ENCODE data around the gene ANKRD60.

DNA sequence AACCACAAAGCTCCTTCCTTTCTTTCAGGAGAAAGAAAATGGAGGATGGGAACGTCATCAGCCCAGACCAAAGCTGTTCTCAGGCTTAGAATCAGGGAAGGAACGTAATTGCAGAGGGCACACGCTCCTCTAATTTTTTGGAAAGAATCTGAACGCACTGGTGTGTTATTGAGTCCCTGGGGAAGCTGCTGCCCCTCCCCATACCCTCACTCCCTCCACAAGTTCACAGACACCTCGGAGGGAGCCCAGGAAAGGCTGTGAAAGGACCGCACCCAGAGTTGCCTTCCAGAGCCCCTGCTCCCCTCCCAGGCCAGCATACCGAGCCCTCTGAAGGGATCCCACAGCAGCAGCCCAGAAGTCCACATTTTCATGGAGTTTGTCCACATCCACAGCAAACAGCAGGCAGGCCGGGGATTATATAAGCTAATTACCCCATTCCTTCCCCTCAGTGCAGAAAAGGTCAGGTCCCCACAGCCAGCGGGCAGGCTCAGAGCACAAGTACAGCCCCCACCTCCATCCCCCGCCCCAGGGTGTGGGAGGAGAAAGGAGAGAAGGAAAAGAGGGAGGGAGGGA, 53.7 kb downstream of the ANKRD60 start:
- TF ChIP-seq, protein P1, sequence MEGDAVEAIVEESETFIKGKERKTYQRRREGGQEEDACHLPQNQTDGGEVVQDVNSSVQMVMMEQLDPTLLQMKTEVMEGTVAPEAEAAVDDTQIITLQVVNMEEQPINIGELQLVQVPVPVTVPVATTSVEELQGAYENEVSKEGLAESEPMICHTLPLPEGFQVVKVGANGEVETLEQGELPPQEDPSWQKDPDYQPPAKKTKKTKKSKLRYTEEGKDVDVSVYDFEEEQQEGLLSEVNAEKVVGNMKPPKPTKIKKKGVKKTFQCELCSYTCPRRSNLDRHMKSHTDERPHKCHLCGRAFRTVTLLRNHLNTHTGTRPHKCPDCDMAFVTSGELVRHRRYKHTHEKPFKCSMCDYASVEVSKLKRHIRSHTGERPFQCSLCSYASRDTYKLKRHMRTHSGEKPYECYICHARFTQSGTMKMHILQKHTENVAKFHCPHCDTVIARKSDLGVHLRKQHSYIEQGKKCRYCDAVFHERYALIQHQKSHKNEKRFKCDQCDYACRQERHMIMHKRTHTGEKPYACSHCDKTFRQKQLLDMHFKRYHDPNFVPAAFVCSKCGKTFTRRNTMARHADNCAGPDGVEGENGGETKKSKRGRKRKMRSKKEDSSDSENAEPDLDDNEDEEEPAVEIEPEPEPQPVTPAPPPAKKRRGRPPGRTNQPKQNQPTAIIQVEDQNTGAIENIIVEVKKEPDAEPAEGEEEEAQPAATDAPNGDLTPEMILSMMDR (IDR thresholded peaks at IDR 0.05): no peak
- TF ChIP-seq POLR2A (IDR thresholded peaks at IDR 0.05): no peak

All from breast epithelium (tissue), 3 donors.